ENCODE measurements around the gene CHST12.

CHST12 gene

GRCh38 chr7:2487586-2488271 lies 84.3 kb downstream of the CHST12 start:
- no peak for TF ChIP-seq CTCF (IDR thresholded peaks at IDR 0.05; ENCODE audit: extremely low read depth, missing control alignments)
- no peak for DNase-seq (ENCODE audit: low spot score)

- DNase-seq (ENCODE audit: low spot score), result no peak
- TF ChIP-seq CTCF (IDR thresholded peaks at IDR 0.05; ENCODE audit: extremely low read depth, missing control alignments), result no peak
These were observed 84.8 kb downstream of the CHST12 start for GRCh38 chr7:2488272-2488645.

GRCh38 chr7:2488681-2489080 lies 85.3 kb downstream of the CHST12 start:
- no peak for TF ChIP-seq CTCF (IDR thresholded peaks at IDR 0.05; ENCODE audit: extremely low read depth, missing control alignments)
- no peak for DNase-seq (ENCODE audit: low spot score)

- DNase-seq (ENCODE audit: low spot score), result no peak
These were observed 86.8 kb downstream of the CHST12 start for GRCh38 chr7:2490181-2490651.

DNA sequence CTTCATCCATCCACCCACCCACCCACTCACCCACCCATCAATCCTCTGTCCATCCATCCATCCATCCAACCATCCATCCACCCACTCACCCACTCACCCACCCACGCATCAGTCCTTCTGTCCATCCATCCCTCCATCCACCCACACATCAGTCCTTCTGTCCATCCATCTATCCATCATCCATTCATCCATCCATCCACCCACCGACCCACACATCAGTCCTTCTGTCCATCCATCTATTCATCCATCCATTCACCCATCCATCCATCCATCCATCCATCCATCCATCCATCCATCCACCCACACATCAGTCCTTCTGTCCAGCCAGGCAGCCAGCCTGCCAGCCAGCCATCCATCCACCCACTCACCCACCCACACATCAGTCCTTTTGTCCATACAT lies 88.6 kb downstream of the CHST12 start:
- no peak for DNase-seq (ENCODE audit: low spot score)
- no peak for TF ChIP-seq CTCF (IDR thresholded peaks at IDR 0.05; ENCODE audit: extremely low read depth, missing control alignments)

More at GRCh38 chr7:2490181-2490651, 86.8 kb downstream of the CHST12 start:
- no peak for TF ChIP-seq CTCF (IDR thresholded peaks at IDR 0.05; ENCODE audit: extremely low read depth, missing control alignments)

DNA sequence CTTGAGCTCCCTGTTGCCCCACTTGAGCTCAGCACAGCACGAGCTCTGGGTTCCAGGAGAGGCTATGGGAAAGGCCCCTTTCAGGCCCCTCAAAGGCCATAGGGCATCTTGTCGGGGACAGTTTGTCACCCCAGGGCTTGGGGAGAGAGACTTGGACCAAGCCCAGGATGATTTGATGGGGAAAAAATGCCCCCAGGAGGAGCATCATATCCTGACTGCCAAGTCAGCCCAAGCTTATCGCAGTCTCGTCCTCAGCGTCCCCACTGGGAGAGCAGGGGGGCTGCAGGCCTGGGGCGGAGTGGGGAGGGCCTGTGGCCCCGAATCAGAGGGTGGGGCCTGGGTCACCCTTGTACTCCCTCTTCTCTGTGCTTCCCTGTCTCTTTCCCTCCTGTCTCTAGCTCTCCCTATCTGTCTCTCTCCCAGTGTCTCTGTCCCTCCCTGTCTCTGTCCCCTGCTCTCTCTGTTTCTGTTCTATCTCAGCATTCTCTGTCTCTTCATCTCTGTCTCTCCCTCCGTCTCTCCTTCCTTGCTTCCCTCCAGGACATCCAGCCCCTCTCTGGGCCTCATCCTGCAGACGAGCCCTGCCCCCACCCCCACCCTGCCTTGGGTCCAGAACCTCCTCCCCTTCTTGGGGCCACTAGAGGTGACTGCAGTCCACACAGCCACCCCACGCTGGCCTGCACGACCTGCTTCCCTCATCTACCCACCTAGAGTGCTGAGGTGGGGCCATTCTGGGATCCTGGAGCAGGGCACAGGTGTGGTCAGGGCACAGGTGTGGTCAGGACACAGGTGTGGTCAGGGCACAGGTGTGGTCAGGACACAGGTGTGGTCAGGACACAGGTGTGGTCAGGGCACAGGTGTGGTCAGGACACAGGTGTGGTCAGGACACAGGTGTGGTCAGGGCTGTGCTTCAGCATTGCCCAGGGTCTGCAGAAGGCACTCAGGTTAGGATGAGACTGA lies 90.1 kb downstream of the CHST12 start:
- TF ChIP-seq CTCF (IDR thresholded peaks at IDR 0.05; ENCODE audit: extremely low read depth, missing control alignments), result no peak
- no peak for DNase-seq (ENCODE audit: low spot score)

Data from GM20000 (cell line).